Body of pancreas (tissue), 4 donors: ENCODE measurements around the gene SELENBP1.
A peak's percentile ranks its signal among the peaks of the same experiment; 100 is the strongest.

Experiments used
- CTCF ChIP-seq, 7 experiments: fragments of 450-650 bp in 4 of 7; fragments of 200-600 bp in 3 of 7; sonication (generic) in 3 of 7; IDR thresholded peaks; one replicate each; pipeline ENCODE4 v1.5.1; 2016 to 2019; ENCODE audit warnings: antibody characterized with exemption in 7 of 7
- POLR2A ChIP-seq, 3 donors: fragments of 450-650 bp; IDR thresholded peaks; one replicate each; pipeline ENCODE4 v1.6.1; 2016; ENCODE audit warnings: antibody characterized with exemption in 3 of 3, mild to moderate bottlenecking in 2 of 3

GRCh38 chr1:151340870-151341754, 31.4 kb downstream of the SELENBP1 start:
- TF ChIP-seq CTCF (IDR thresholded peaks at IDR 0.05) (peak; percentile 29 to 84 (median 80)), POLR2A (IDR thresholded peaks at IDR 0.05) (no peak)
